Karpas-422 (cell line): Measurements from ENCODE around the gene COL6A1. TPM values are rescaled to one million over a fixed set of nuclear protein-coding genes. Genes with fewer than 3 reads are reported as not detected.

Source experiments
- DNase-seq: peaks from one replicate; pipeline ENCODE4 v3.0.0-alpha.2; 2015
- H2AFZ ChIP-seq: fragments of 200-600 bp; sonication (generic); 2 replicates; pipeline ENCODE4 v1.6.1; 2014; ENCODE audit warnings: antibody characterized with exemption, low read length, mixed read lengths
- H3K27ac ChIP-seq: fragments of 200-600 bp; sonication (generic); 2 replicates; pipeline ENCODE4 v1.5.1; 2014; ENCODE audit warnings: mild to moderate bottlenecking, low read length, moderate library complexity
- H3K27me3 ChIP-seq: fragments of 200-600 bp; sonication (generic); 2 replicates; pipeline ENCODE4 v1.6.1; 2014; ENCODE audit warnings: low read length, mixed read lengths
- H3K36me3 ChIP-seq: fragments of 200-600 bp; sonication (generic); 2 replicates; pipeline ENCODE4 v1.6.1; 2014; ENCODE audit warnings: low read length, mixed read lengths; ENCODE audit not compliant: insufficient read depth
- H3K4me1 ChIP-seq: fragments of 200-600 bp; sonication (generic); 2 replicates; pipeline ENCODE4 v1.6.1; 2014; ENCODE audit warnings: mild to moderate bottlenecking, low read length, mixed read lengths
- H3K4me2 ChIP-seq: fragments of 200-600 bp; sonication (generic); 2 replicates; pipeline ENCODE4 v1.6.1; 2014; ENCODE audit warnings: low read length, low read depth, mild to moderate bottlenecking; ENCODE audit not compliant: poor library complexity, severe bottlenecking
- H3K4me3 ChIP-seq: fragments of 200-600 bp; sonication (generic); 2 replicates; pipeline ENCODE4 v1.5.1; 2014; ENCODE audit warnings: mild to moderate bottlenecking, antibody characterized with exemption, low read length, mixed read lengths
- H3K79me2 ChIP-seq: fragments of 200-600 bp; sonication (generic); 2 replicates; pipeline ENCODE4 v1.6.1; 2014; ENCODE audit warnings: mild to moderate bottlenecking, low read length, mixed read lengths
- H3K9ac ChIP-seq: fragments of 200-600 bp; sonication (generic); 2 replicates; pipeline ENCODE4 v1.6.0; 2014; ENCODE audit warnings: low read length
- H3K9me2 ChIP-seq: fragments of 200-600 bp; sonication (generic), shearing (Covaris generic); replicated peaks from 2 replicates; pipeline ENCODE4 v1.6.0; 2014; ENCODE audit warnings: mild to moderate bottlenecking, low read length, moderate library complexity; ENCODE audit not compliant: insufficient read depth
- H3K9me3 ChIP-seq: fragments of 300-700, 200-600 bp; sonication (generic); 2 replicates; pipeline ENCODE4 v1.6.1; 2014; ENCODE audit warnings: low read length, mixed read lengths
- H4K20me1 ChIP-seq: fragments of 200-600 bp; sonication (generic); 2 replicates; pipeline ENCODE4 v1.6.1; 2014; ENCODE audit warnings: mild to moderate bottlenecking, antibody characterized with exemption, low read length, low read depth; ENCODE audit not compliant: insufficient read depth
- total RNA-seq: library from RNA; depleted of rRNA; stranded (reverse); fragments of >200 nt; shearing (Covaris generic); gene quantifications from 2 replicates; pipeline ENCODE4 v1.2.3, GENCODE V29; 2014; ENCODE audit warnings: low replicate concordance

Gene COL6A1
- total RNA-seq, 1 experiment from 2014 or later, result not detected

DNA sequence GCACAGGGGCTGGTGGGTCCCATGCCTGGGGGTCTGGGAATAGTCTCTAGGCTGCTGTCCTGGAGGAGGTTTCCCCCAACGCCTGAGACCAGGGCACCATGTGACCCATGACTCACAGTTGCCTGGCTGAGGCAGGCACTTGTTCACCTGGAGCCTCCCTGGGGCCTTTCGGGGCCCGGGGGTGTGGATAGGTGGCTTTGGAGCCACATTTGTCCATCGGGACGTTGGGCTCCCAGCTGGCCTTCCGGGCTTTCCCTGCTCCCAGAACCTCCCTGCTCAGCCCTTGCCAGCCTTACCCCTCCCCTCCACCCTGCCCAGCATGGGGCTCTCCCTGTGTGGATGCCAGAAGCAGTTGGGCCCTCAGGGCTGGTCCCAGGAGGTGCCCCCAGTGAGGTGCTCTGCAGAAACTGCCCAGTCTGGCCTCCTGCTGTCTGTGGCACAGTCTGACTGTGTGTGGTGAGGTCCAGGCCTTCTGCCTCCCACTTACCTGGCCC lies 14.2 kb downstream of the COL6A1 start:
- no peak overlapping the region for H3K27ac ChIP-seq
- H3K4me2 ChIP-seq, result no peak overlapping the region
- no peaks in the 10 kb centered on the region for H3K9me2 ChIP-seq
- H3K4me3 ChIP-seq, result no peak overlapping the region
- no peaks in the 10 kb centered on the region for H3K79me2 ChIP-seq
- no peaks in the 10 kb centered on the region for H4K20me1 ChIP-seq
- H3K36me3 ChIP-seq, result no peaks in the 10 kb centered on the region
- H3K9me3 ChIP-seq, result no peaks in the 10 kb centered on the region
- H3K27me3 ChIP-seq, result no peaks in the 10 kb centered on the region
- no peaks in the 10 kb centered on the region for H3K4me1 ChIP-seq
- H3K9ac ChIP-seq, result no peak overlapping the region
- H2AFZ ChIP-seq, result no peak overlapping the region
- no peak for DNase-seq

DNA sequence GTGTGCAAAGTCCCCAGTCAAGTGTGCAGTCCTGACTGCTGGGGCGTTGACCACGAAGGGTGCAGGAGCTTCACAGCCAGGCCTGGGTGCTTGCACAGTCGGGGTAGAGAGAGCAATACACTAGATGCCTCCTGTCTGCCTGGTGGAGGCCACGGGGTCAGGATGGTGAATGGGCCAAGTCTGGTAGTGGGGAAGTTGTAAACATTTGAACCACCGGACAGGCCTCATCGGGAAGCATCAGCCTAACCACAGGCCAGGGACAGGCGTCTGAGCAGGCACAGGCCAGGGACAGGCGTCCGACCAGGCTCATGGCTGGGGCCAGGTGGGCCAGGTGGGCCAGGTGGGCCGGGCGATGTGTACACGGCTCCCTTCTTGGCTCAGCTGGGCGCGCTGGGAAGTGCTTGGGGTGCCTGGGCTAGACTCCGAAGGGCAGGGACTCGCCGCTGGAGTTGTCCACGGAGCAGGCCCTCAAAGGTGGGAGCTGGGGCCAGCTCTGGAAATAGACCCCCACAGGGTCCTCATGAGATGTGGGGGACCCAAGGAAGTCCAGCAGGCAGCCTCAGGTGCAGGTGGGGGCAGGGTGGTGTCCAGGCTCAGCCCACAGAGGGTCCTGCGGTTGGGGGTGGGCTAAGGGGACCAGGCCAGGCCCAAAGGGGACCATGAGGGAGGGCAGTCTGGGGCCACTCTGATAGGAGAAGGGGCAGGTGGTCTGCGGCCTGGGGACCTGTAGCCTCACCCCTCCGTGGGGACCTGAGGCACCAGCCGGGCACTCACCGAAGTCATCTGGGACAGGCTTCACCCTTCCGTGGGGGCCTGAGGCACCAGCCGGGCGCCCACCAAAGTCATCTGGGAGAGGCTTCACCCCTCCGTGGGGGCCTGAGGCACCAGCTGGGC lies 15.0 kb downstream of the COL6A1 start:
- Histone ChIP-seq H3K9me3 (no peaks in the 10 kb centered on the region), H3K36me3 (no peaks in the 10 kb centered on the region), H4K20me1 (no peaks in the 10 kb centered on the region), H3K4me2 (no peak overlapping the region), H3K4me3 (no peak overlapping the region), H3K4me1 (no peaks in the 10 kb centered on the region), H3K27ac (no peak overlapping the region), H3K9ac (no peak overlapping the region), H3K9me2 (no peaks in the 10 kb centered on the region), H2AFZ (no peak overlapping the region), H3K27me3 (no peaks in the 10 kb centered on the region), H3K79me2 (no peaks in the 10 kb centered on the region)
- no peak for DNase-seq

DNA sequence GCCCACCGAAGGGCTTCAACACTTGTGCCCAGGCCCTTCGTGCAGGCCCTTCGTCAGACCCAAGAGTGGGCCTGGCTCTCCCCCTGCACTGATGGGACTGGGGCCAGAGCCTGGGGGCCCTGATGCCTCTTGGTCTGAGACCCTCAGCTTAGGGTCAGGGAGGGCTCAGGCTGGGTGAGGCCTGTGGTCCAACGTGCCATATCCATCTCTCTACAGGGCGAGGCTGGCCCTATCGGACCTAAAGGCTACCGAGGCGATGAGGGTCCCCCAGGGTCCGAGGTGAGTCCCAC lies 15.6 kb downstream of the COL6A1 start:
- H2AFZ ChIP-seq, result no peak overlapping the region
- no peak overlapping the region for H3K4me3 ChIP-seq
- H3K9ac ChIP-seq, result no peak overlapping the region
- H3K36me3 ChIP-seq, result no peaks in the 10 kb centered on the region
- no peaks in the 10 kb centered on the region for H3K79me2 ChIP-seq
- H3K4me1 ChIP-seq, result no peaks in the 10 kb centered on the region
- no peak overlapping the region for H3K27ac ChIP-seq
- no peaks in the 10 kb centered on the region; the same call in 1 of the 2 replicates for H3K9me3 ChIP-seq
- H3K9me2 ChIP-seq, result no peaks in the 10 kb centered on the region
- no peaks in the 10 kb centered on the region for H4K20me1 ChIP-seq
- no peak for DNase-seq
- no peaks in the 10 kb centered on the region for H3K27me3 ChIP-seq
- H3K4me2 ChIP-seq, result no peak overlapping the region

- H3K4me2 ChIP-seq, result no peak overlapping the region
- no peaks in the 10 kb centered on the region for H3K4me1 ChIP-seq
- H3K79me2 ChIP-seq, result no peaks in the 10 kb centered on the region
- no peak for DNase-seq
- H3K4me3 ChIP-seq, result no peak overlapping the region
- no peak overlapping the region for H2AFZ ChIP-seq
- no peaks in the 10 kb centered on the region for H3K9me2 ChIP-seq
- no peaks in the 10 kb centered on the region; the same call in 1 of the 2 replicates for H3K9me3 ChIP-seq
- H3K36me3 ChIP-seq, result no peaks in the 10 kb centered on the region
- no peaks in the 10 kb centered on the region for H3K27me3 ChIP-seq
- H3K27ac ChIP-seq, result no peak overlapping the region
- H4K20me1 ChIP-seq, result no peaks in the 10 kb centered on the region
- no peak overlapping the region for H3K9ac ChIP-seq
These were observed 16.1 kb downstream of the COL6A1 start for GRCh38 chr21:45997495-45998275.

DNA sequence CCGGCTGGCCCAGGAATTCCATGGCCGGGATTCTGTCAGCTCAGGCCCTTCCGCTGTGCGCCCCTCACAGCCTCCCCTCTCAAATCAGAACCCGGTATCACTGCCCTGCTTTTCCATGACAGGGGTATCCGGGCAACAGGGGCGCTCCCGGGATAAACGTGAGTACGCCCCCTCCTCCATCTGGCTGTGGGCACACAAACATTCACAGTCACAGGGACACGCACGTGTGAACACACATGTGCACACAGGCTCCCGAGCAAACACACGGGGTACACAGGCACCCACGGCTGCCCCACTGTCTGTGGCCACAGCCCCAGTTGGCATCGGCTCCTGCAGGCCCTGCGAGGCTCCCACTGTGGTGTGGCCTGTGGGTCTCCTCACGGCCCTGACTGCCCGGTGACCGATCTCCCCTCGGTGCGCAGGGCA lies 16.7 kb downstream of the COL6A1 start:
- Histone ChIP-seq H3K4me2 (no peak overlapping the region), H3K36me3 (no peaks in the 10 kb centered on the region), H3K27ac (no peak overlapping the region), H2AFZ (no peak overlapping the region), H3K27me3 (no peaks in the 10 kb centered on the region), H3K9me2 (no peaks in the 10 kb centered on the region), H3K9ac (no peak overlapping the region), H3K79me2 (no peaks in the 10 kb centered on the region), H4K20me1 (no peaks in the 10 kb centered on the region), H3K4me3 (no peak overlapping the region), H3K4me1 (no peaks in the 10 kb centered on the region), H3K9me3 (no peaks in the 10 kb centered on the region; the same call in 1 of the 2 replicates)
- no peak for DNase-seq

GRCh38 chr21:45998871-45999580 lies 17.5 kb downstream of the COL6A1 start:
- H3K27me3 ChIP-seq, result no peaks in the 10 kb centered on the region

GRCh38 chr21:45999581-46000181 lies 18.1 kb downstream of the COL6A1 start:
- H3K4me1 ChIP-seq, result no peaks in the 10 kb centered on the region
- no peaks in the 10 kb centered on the region for H4K20me1 ChIP-seq
- H3K36me3 ChIP-seq, result no peaks in the 10 kb centered on the region
- no peak for DNase-seq
- no peaks in the 10 kb centered on the region for H3K9me2 ChIP-seq
- no peak overlapping the region for H3K9ac ChIP-seq
- H3K4me3 ChIP-seq, result no peak overlapping the region
- H3K9me3 ChIP-seq, result no peaks in the 10 kb centered on the region; the same call in 1 of the 2 replicates
- no peak overlapping the region for H3K27ac ChIP-seq
- no peaks in the 10 kb centered on the region for H3K27me3 ChIP-seq
- H2AFZ ChIP-seq, result no peak overlapping the region
- no peak overlapping the region for H3K4me2 ChIP-seq
- no peaks in the 10 kb centered on the region for H3K79me2 ChIP-seq

More at GRCh38 chr21:45998871-45999580, 17.5 kb downstream of the COL6A1 start:
- Histone ChIP-seq H3K9me3 (no peaks in the 10 kb centered on the region; the same call in 1 of the 2 replicates), H3K4me3 (no peak overlapping the region), H3K9ac (no peak overlapping the region), H3K79me2 (no peaks in the 10 kb centered on the region), H4K20me1 (no peaks in the 10 kb centered on the region), H3K9me2 (no peaks in the 10 kb centered on the region), H2AFZ (no peak overlapping the region), H3K27ac (no peak overlapping the region), H3K4me2 (no peak overlapping the region), H3K4me1 (no peaks in the 10 kb centered on the region), H3K36me3 (no peaks in the 10 kb centered on the region)
- no peak for DNase-seq
